Endothelial cell of umbilical vein (primary cell): ENCODE measurements around the gene CBLB. TPM values are rescaled to one million over a fixed set of nuclear protein-coding genes. Genes with fewer than 3 reads are reported as not detected.
A peak's percentile ranks its signal among the peaks of the same experiment; 100 is the strongest.

ENCODE experiments used
- BruUV-seq: library from RNA; stranded (reverse); fragments of 400-500 nt; replicated peaks from 2 replicates; lab custom pipeline; 2021; lab: Mats Ljungman, UMichigan
- CTCF ChIA-PET: fragments of 300-600, 350-600 bp; sonication (Branson Sonifier 250); formaldehyde crosslinking; loops from one replicate; lab custom pipeline; 2021; ENCODE audit warnings: antibody characterized with exemption, inconsistent platforms; lab: Charles Lee
- POLR2A ChIA-PET: fragments of 300-600, 350-600 bp; sonication (Branson Sonifier 250); formaldehyde crosslinking; loops from one replicate; lab custom pipeline; 2021; ENCODE audit warnings: antibody characterized with exemption, inconsistent platforms; lab: Charles Lee
- DNase-seq: peaks from one replicate; pipeline ENCODE4 v3.0.0-alpha.2; 2011; ENCODE audit warnings: low read depth, low spot score
- FAIRE-seq: peaks from 2 replicates; lab custom pipeline; 2011; peaks lifted over from hg19 to GRCh38; lab: Jason Lieb, UNC
- H2AFZ ChIP-seq: 2 replicates; pipeline ENCODE4 v1.6.0; 2012; ENCODE audit warnings: low read depth, low read length, control low read depth, inconsistent platforms
- H3K27ac ChIP-seq: 2 replicates; pipeline ENCODE4 v1.5.1; 2011; ENCODE audit warnings: low read depth, mild to moderate bottlenecking, control low read depth, low read length, moderate library complexity; ENCODE audit not compliant: insufficient read depth
- H3K27me3 ChIP-seq, 2 experiments: 2 replicates each; pipeline versions ENCODE4 v1.6.0 to v1.6.1; 2011; ENCODE audit warnings: low read length in 2 of 2, mixed read lengths in 1 of 2; ENCODE audit not compliant: control insufficient read depth in 2 of 2, insufficient read depth in 2 of 2
- H3K36me3 ChIP-seq, 2 experiments: 2 replicates in 1 of 2; 3 replicates in 1 of 2; pipeline ENCODE4 v1.5.1; 2011; ENCODE audit warnings: low read length in 2 of 2, mild to moderate bottlenecking in 1 of 2, moderate library complexity in 1 of 2; ENCODE audit not compliant: control insufficient read depth in 2 of 2, insufficient read depth in 2 of 2; ENCODE audit errors: extremely low read depth in 1 of 2
- H3K4me1 ChIP-seq: 3 replicates; pipeline ENCODE4 v1.5.1; 2011; ENCODE audit warnings: mild to moderate bottlenecking, low read length; ENCODE audit not compliant: control insufficient read depth, insufficient read depth; ENCODE audit errors: extremely low read depth
- H3K4me2 ChIP-seq: 2 replicates; pipeline ENCODE4 v1.6.1; 2011; ENCODE audit warnings: low read length, control low read depth, mixed read lengths; ENCODE audit not compliant: insufficient read depth
- H3K4me3 ChIP-seq, 3 experiments: fragments of 200-600 bp in 1 of 3; sonication (generic), shearing (Covaris generic) in 1 of 3; replicated peaks in 1 of 3; 2 replicates each; pipeline ENCODE4 v1.5.1; 2011 to 2016; ENCODE audit warnings: control low read depth in 3 of 3, low read length in 3 of 3, mild to moderate bottlenecking in 2 of 3, inconsistent platforms in 1 of 3, low read depth in 1 of 3, moderate library complexity in 1 of 3; ENCODE audit not compliant: insufficient read depth in 1 of 3
- H3K79me2 ChIP-seq: 2 replicates; pipeline ENCODE4 v1.6.0; 2012; ENCODE audit warnings: low read length, inconsistent platforms; ENCODE audit not compliant: control insufficient read depth, insufficient read depth
- H3K9ac ChIP-seq: replicated peaks from 2 replicates; pipeline ENCODE3; 2011; ENCODE audit warnings: low read length, control low read depth; ENCODE audit not compliant: insufficient read depth; ENCODE audit errors: extremely low read depth
- H3K9me1 ChIP-seq: replicated peaks from 3 replicates; pipeline ENCODE4 v1.6.0; 2011; ENCODE audit warnings: mild to moderate bottlenecking, low read length; ENCODE audit not compliant: control insufficient read depth, insufficient read depth; ENCODE audit errors: extremely low read depth
- H3K9me3 ChIP-seq: replicated peaks from 2 replicates; pipeline ENCODE4 v1.5.1; 2012; ENCODE audit warnings: low read length, inconsistent platforms; ENCODE audit not compliant: control insufficient read depth, insufficient read depth
- H4K20me1 ChIP-seq: replicated peaks from 2 replicates; pipeline ENCODE3; 2011; ENCODE audit warnings: mild to moderate bottlenecking, low read length; ENCODE audit not compliant: control insufficient read depth, insufficient read depth; ENCODE audit errors: extremely low read depth
- EZH2 ChIP-seq: IDR thresholded peaks from 2 replicates; pipeline ENCODE4 v1.6.1; 2012; ENCODE audit warnings: borderline replicate concordance, low read depth, mild to moderate bottlenecking, moderate library complexity, low read length, inconsistent platforms; ENCODE audit not compliant: severe bottlenecking
- FOS ChIP-seq: IDR thresholded peaks from 2 replicates; pipeline ENCODE4 v1.6.1; 2011; ENCODE audit warnings: mild to moderate bottlenecking, low read length, moderate library complexity, borderline replicate concordance; ENCODE audit not compliant: insufficient read depth
- GATA2 ChIP-seq: IDR thresholded peaks from 2 replicates; pipeline ENCODE4 v1.7.0; 2011; ENCODE audit warnings: low read depth, mild to moderate bottlenecking, moderate library complexity, mixed read lengths, low read length; ENCODE audit not compliant: insufficient read length, insufficient read depth
- POLR2A ChIP-seq: IDR thresholded peaks from 2 replicates; pipeline ENCODE4 v1.6.1; 2012; ENCODE audit warnings: low read depth, mild to moderate bottlenecking, control low read depth, low read length
- POLR2AphosphoS5 ChIP-seq: IDR thresholded peaks from 2 replicates; pipeline ENCODE4 v1.6.1; 2012; ENCODE audit warnings: low read depth, mild to moderate bottlenecking, control low read depth, low read length, moderate library complexity; ENCODE audit not compliant: insufficient read depth
- dilution Hi-C: fragments of 300-500 bp; cut with MboI; formaldehyde crosslinking; loops from one replicate; pipeline ENCODE4 v1.15.0; 2019; ENCODE audit warnings: low sequenced_read_pairs; ENCODE audit not compliant: extremely low pct_ligation_motif_present
- intact Hi-C: fragments of 100-400 bp; cut with micrococcal nuclease; formaldehyde crosslinking; loops from one replicate; pipeline ENCODE4 v1.10.0; 2022
- polyA plus RNA-seq, 4 experiments: library from polyadenylated mRNA; depleted of rRNA in 3 of 4; stranded (reverse) in 3 of 4; unstranded in 1 of 4; fragments of >200 nt; gene quantifications; 2 replicates each; pipeline versions ENCODE4 v1.2.1 to v1.2.3, GENCODE V29; 2011 to 2012; ENCODE audit warnings: missing spikeins in 1 of 4
- total RNA-seq: library from RNA; stranded (reverse); gene quantifications from 2 replicates; pipeline ENCODE4 v1.2.3, GENCODE V29; 2021
- TF ChIP-seq, protein P1 (sequence below): IDR thresholded peaks from 2 replicates; pipeline ENCODE4 v1.6.1; 2011; ENCODE audit not compliant: insufficient read depth, insufficient read length

CBLB gene
- total and polyA plus RNA-seq, 2 donors (not counting 3 experiments of a cell fraction or from before 2014, with no cell fraction given): 17.8 to 39.6 TPM

DNA sequence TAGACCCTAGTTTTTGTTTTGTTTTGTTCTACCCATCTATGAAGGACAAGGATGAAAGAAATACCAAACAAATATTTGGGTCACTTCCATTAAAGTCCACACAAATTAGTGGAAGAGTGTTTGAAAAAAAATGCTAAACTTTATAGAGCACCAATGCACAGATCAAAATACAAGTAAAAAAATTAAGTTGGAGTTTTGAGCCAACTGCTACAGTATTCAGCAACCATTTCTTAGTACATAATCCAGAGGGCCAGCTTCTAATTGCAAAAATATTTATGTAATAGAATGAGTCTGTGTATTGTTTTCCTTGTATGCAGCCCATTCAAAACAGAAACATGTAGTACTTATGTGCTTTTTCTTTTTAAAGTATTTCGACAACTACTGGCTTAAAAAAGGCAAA is 121.1 kb downstream of the CBLB start:
- dilution Hi-C loops (no loop called here), intact Hi-C loops (no loop called here)
- TF ChIP-seq GATA2 (no peak), FOS (no peak), POLR2AphosphoS5 (no peak), EZH2 (no peak)
- TF ChIP-seq, protein P1, sequence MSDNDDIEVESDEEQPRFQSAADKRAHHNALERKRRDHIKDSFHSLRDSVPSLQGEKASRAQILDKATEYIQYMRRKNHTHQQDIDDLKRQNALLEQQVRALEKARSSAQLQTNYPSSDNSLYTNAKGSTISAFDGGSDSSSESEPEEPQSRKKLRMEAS: no peak
- Histone ChIP-seq H4K20me1 (no peaks in the 10 kb centered on the region), H3K27ac (no peak overlapping the region), H3K27me3 (no peaks in the 10 kb centered on the region), H3K4me2 (no peak overlapping the region), H2AFZ (no peak overlapping the region), H3K9ac (no peak overlapping the region), H3K4me3 (no peak overlapping the region), H3K4me1 (no peaks in the 10 kb centered on the region), H3K36me3 (no peaks in the 10 kb centered on the region), H3K9me3 (no peaks in the 10 kb centered on the region), H3K79me2 (no peaks in the 10 kb centered on the region), H3K9me1 (no peaks in the 10 kb centered on the region)
- ChIA-PET POLR2A (no interaction called here), CTCF (no interaction called here)
- FAIRE-seq (no peak), DNase-seq (no peak)
- no TSS peak for BruUV-seq

DNA sequence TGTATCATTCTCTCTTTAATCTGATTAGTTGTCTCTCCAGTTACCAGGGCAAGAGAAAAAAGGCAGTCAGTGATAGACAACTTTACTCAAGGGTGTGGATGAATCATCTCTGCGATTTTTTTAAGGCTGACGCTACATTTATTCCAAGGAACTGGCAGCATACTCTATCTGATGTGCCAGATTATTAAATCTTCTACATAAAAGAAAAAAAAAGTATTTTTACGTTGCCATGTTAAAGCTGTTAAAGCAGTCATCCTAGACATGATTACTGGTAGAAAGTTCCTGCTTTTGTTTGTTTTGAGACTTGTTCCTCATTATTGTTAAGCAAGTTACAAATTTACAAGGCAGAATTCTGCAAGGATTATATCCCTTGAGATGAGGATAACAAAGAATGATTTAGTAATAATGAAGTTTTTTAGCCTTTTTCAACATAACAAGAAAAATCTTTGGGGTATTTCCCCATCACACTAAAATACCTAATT is 121.7 kb downstream of the CBLB start:
- no TSS peak for BruUV-seq

More for the DNA sequence above, 121.7 kb downstream of the CBLB start:
- H3K4me3 ChIP-seq: no peak overlapping the region
- H4K20me1 ChIP-seq: no peaks in the 10 kb centered on the region
- no peak overlapping the region for H3K9ac ChIP-seq
- POLR2A ChIA-PET: no interaction called here
- intact Hi-C loops (no loop called here), dilution Hi-C loops (no loop called here)
- FAIRE-seq (no peak), DNase-seq (peak; percentile 28)
- H3K36me3 ChIP-seq: no peaks in the 10 kb centered on the region
- no peak overlapping the region for H3K27ac ChIP-seq
- H3K9me1 ChIP-seq: no peaks in the 10 kb centered on the region
- CTCF ChIA-PET: no interaction called here
- no peaks in the 10 kb centered on the region for H3K79me2 ChIP-seq
- H2AFZ ChIP-seq: no peak overlapping the region
- H3K4me1 ChIP-seq: no peaks in the 10 kb centered on the region
- H3K9me3 ChIP-seq: no peaks in the 10 kb centered on the region
- no peak overlapping the region for H3K4me2 ChIP-seq
- TF ChIP-seq POLR2A (no peak), POLR2AphosphoS5 (no peak), GATA2 (no peak)
- no peaks in the 10 kb centered on the region for H3K27me3 ChIP-seq
